DOHH2 (cell line): ENCODE results near the gene KIF21B.

ENCODE experiments used
- EZH2phosphoT487 ChIP-seq: fragments of 200-600 bp; sonication (generic); IDR thresholded peaks from 2 replicates; pipeline ENCODE4 v1.6.1; 2017; ENCODE audit warnings: borderline replicate concordance, mild to moderate bottlenecking, antibody characterized with exemption, low read length, moderate library complexity, mixed read lengths
- TF ChIP-seq, protein P1 (sequence below): fragments of 200-600 bp; sonication (generic); IDR thresholded peaks from one replicate; pipeline ENCODE4 v1.5.1; 2014; ENCODE audit warnings: antibody characterized with exemption, mild to moderate bottlenecking, low read depth, low read length; ENCODE audit not compliant: poor library complexity, severe bottlenecking

DNA sequence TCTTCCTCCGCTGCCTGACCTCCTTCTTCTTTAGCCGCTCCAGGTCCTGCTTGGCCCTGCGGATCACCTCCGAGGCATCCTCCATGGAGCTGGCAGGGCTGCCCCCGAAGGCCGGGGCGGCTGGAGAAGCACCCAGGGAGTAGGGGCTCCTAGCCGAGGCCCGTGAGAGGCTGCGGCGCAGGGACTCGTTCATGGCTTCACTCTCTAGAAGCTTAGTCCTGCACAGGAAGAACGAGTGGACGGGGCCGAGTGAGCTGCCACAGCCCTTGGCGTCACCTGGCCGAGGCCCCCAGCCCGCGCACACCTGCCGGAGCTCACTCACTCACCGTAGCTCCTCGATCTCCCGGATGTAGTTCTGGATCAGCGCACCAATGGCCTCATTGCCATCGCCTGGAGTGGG lies 23.1 kb downstream of the KIF21B start:
- no peak for TF ChIP-seq EZH2phosphoT487
- TF ChIP-seq, protein P1, sequence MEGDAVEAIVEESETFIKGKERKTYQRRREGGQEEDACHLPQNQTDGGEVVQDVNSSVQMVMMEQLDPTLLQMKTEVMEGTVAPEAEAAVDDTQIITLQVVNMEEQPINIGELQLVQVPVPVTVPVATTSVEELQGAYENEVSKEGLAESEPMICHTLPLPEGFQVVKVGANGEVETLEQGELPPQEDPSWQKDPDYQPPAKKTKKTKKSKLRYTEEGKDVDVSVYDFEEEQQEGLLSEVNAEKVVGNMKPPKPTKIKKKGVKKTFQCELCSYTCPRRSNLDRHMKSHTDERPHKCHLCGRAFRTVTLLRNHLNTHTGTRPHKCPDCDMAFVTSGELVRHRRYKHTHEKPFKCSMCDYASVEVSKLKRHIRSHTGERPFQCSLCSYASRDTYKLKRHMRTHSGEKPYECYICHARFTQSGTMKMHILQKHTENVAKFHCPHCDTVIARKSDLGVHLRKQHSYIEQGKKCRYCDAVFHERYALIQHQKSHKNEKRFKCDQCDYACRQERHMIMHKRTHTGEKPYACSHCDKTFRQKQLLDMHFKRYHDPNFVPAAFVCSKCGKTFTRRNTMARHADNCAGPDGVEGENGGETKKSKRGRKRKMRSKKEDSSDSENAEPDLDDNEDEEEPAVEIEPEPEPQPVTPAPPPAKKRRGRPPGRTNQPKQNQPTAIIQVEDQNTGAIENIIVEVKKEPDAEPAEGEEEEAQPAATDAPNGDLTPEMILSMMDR, result no peak
